Measurements from ENCODE around the gene MB21D2.

DNA sequence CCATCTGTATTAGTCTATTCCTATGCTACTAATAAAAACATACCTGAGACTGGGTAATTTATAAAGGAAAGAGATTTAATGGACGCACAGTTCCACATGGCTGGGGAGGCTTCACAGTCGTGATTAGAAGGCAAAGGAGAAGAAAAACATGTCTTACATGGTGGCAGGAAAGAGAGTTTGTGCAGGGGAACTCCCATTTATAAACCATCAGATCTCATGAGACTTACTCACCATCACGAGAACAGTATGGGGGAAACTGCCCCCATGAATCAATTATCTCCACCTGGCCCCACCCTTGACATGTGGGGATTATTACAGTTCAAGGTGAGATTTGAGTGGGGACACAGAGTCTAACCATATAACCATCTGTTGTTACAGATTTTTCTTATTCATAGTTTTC is 42.1 kb upstream of the MB21D2 start:
- TF ChIP-seq, protein P1, sequence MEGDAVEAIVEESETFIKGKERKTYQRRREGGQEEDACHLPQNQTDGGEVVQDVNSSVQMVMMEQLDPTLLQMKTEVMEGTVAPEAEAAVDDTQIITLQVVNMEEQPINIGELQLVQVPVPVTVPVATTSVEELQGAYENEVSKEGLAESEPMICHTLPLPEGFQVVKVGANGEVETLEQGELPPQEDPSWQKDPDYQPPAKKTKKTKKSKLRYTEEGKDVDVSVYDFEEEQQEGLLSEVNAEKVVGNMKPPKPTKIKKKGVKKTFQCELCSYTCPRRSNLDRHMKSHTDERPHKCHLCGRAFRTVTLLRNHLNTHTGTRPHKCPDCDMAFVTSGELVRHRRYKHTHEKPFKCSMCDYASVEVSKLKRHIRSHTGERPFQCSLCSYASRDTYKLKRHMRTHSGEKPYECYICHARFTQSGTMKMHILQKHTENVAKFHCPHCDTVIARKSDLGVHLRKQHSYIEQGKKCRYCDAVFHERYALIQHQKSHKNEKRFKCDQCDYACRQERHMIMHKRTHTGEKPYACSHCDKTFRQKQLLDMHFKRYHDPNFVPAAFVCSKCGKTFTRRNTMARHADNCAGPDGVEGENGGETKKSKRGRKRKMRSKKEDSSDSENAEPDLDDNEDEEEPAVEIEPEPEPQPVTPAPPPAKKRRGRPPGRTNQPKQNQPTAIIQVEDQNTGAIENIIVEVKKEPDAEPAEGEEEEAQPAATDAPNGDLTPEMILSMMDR (IDR thresholded peaks at IDR 0.05) = no peak
- no peak for TF ChIP-seq EP300 (IDR thresholded peaks at IDR 0.05)
